Gastrocnemius medialis (tissue), 4 donors: ENCODE results near the gene PRKCE. TPM values are rescaled to one million over a fixed set of nuclear protein-coding genes. Genes with fewer than 3 reads are reported as not detected.

Experiments used
- ATAC-seq, 2 donors: fragments of 150-250 bp; one replicate each; pipeline ENCODE4 v1.9.1; 2016
- DNase-seq, 2 donors: peaks; one replicate each; pipeline ENCODE4 v3.0.0-alpha.2; 2019
- H3K27ac ChIP-seq, 4 donors: fragments of 200-600 bp; sonication (generic); 1 replicate in 1 of 4; 2 replicates in 3 of 4; pipeline ENCODE4 v1.5.1; 2016 to 2018; ENCODE audit warnings: mild to moderate bottlenecking in 2 of 4, moderate library complexity in 1 of 4
- H3K27me3 ChIP-seq, 3 donors: fragments of 200-600 bp; sonication (generic) in 2 of 3; 1 replicate in 1 of 3; 2 replicates in 2 of 3; pipeline versions ENCODE4 v1.5.1 to v1.6.0; 2016 to 2019; ENCODE audit warnings: mild to moderate bottlenecking in 1 of 3, moderate library complexity in 1 of 3
- H3K36me3 ChIP-seq, 2 donors: fragments of 200-600 bp; sonication (generic) in 1 of 2; one replicate each; pipeline ENCODE4 v1.5.1; 2017 to 2018
- H3K4me1 ChIP-seq, 2 donors: fragments of 200-600 bp; sonication (generic) in 1 of 2; one replicate each; pipeline ENCODE4 v1.5.1; 2016 to 2017; ENCODE audit warnings: mild to moderate bottlenecking in 2 of 2
- H3K4me3 ChIP-seq, 4 donors: fragments of 200-600 bp; sonication (generic) in 3 of 4; 1 replicate in 1 of 4; 2 replicates in 3 of 4; pipeline ENCODE4 v1.5.1; 2016 to 2019; ENCODE audit warnings: mild to moderate bottlenecking in 2 of 4
- H3K9me3 ChIP-seq, 3 donors: fragments of 200-600 bp; sonication (generic) in 2 of 3; 1 replicate in 1 of 3; 2 replicates in 2 of 3; pipeline ENCODE4 v1.5.1; 2016 to 2019
- CTCF ChIP-seq, 5 experiments: fragments of 450-650 bp in 3 of 5; fragments of 200-600 bp in 2 of 5; sonication (generic) in 2 of 5; IDR thresholded peaks in 4 of 5; conservative IDR thresholded peaks in 1 of 5; 1 replicate in 4 of 5; 2 replicates in 1 of 5; pipeline ENCODE4 v1.5.1; 2016 to 2019; ENCODE audit warnings: antibody characterized with exemption in 5 of 5, mild to moderate bottlenecking in 3 of 5, moderate library complexity in 3 of 5
- POLR2A ChIP-seq, 2 donors: fragments of 450-650 bp; IDR thresholded peaks; one replicate each; pipeline ENCODE4 v1.6.1; 2017; ENCODE audit warnings: antibody characterized with exemption in 2 of 2, mild to moderate bottlenecking in 2 of 2, moderate library complexity in 2 of 2
- in situ Hi-C, 4 donors: fragments of 200-750 bp; cut with MboI; loops; one replicate each; pipeline versions ENCODE4 v1.15.0 to v1.8.0; 2017; ENCODE audit warnings: low sequenced_read_pairs in 4 of 4
- intact Hi-C: fragments of 100-400 bp; cut with DNase I; formaldehyde crosslinking; loops from one replicate; pipeline ENCODE4 v1.15.1; 2023; ENCODE audit warnings: low total_unique reads
- total RNA-seq, 4 donors: library from RNA; depleted of rRNA; stranded (reverse); fragments of >200 nt; gene quantifications; one replicate each; pipeline versions ENCODE4 v1.1.0 to v1.2.3, GENCODE V29; 2016

Gene PRKCE
- total RNA-seq, 4 donors from 2014 or later, result 5.8 to 28.9 (median 11.8) TPM

- Histone ChIP-seq H3K9me3 (no peaks in the 10 kb centered on the region), H3K27me3 (no peaks in the 10 kb centered on the region), H3K4me3 (no peak overlapping the region), H3K36me3 (no peaks in the 10 kb centered on the region), H3K27ac (no peak overlapping the region), H3K4me1 (peaks cover 0 to 18% of the 10 kb centered on the region in 2 donors)
- intact Hi-C loops (no loop called here), in situ Hi-C loops (loop anchor here (25.0 kb wide), 1 partner anchor 649 kb away; no protein-coding TSS in a partner anchor)
- DNase-seq (no peak), ATAC-seq (no peak)
- TF ChIP-seq CTCF (IDR thresholded peaks at IDR 0.05 in 4 of 5, conservative IDR thresholded peaks at IDR 0.05 in 1 of 5) (no peak), POLR2A (IDR thresholded peaks at IDR 0.05) (no peak)
Measured at GRCh38 chr2:45987856-45988255, 336.4 kb downstream of the PRKCE start.

DNA sequence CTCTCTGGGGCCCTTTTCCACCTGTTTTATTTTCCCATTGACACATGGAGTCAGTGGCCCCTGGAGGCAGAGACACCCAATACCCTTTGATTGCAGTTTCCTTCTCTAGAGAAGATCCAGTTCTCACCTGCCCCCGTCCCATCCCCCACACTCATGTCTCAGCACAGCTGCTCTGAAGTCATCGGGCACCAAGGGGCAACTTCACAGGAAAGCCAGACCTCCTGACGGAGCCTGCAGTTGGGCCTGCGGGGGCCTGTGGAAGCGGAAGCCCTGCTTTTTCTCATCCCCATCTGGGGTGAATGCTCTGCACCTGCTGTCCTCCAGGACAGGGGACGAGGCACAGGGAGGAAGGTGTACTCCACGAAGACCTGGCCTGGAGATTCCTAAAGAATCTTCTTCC, 337.4 kb downstream of the PRKCE start:
- intact Hi-C loops, result no loop called here

GRCh38 chr2:45990131-45990530, 338.7 kb downstream of the PRKCE start:
- in situ Hi-C loops, result loop anchor here (10.0 to 25.0 kb wide), 2 partner anchors 375 to 647 kb away; no protein-coding TSS in a partner anchor
- peaks cover 8 to 24% of the 10 kb centered on the region in 2 donors for H3K4me1 ChIP-seq

More for the DNA sequence above, 337.4 kb downstream of the PRKCE start:
- ATAC-seq, result no peak
- H3K27me3 ChIP-seq, result no peaks in the 10 kb centered on the region
- no peak for DNase-seq
- H3K9me3 ChIP-seq, result no peaks in the 10 kb centered on the region
- no peak overlapping the region for H3K27ac ChIP-seq
- peaks cover 8 to 24% of the 10 kb centered on the region in 2 donors for H3K4me1 ChIP-seq
- H3K4me3 ChIP-seq, result no peak overlapping the region
- in situ Hi-C loops, result loop anchor here (25.0 kb wide), 1 partner anchor 648 kb away; no protein-coding TSS in a partner anchor
- TF ChIP-seq CTCF (IDR thresholded peaks at IDR 0.05 in 4 of 5, conservative IDR thresholded peaks at IDR 0.05 in 1 of 5), result no peak
- no peak for TF ChIP-seq POLR2A (IDR thresholded peaks at IDR 0.05)
- no peaks in the 10 kb centered on the region for H3K36me3 ChIP-seq

DNA sequence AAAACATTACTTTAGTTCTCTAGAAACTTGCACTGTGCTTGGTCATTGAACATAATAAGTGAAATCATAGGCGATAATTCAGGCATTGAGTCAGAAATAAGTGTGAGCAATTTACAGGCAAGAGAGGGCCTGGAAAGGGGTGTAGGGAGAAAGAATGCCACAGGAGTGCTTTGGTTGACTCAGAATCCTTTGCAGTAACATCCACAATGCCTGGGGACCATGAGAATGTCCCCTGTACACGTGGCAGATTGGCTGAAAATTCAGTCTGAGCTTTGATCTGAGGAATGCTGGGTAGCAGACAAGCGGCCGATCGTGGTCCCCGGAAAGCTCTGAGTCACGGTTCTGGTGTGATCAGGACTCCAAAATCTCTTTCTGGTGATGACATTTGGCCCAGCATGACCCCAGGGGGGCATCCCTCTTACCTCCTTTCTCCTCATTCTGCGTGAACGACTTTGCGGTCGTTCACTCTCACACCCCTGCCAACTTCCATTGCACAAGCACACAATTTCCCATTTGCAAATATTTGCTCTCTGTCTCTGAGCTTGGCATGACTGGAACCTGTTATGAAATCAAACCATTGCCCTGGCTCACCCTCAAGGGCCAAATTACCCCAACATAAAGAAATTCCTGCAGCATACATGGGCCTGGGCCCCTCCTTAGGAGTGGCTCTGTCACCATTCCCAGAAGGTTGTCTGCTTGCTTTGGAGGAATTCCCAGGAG, 340.7 kb downstream of the PRKCE start:
- Histone ChIP-seq H3K9me3 (no peaks in the 10 kb centered on the region), H3K4me3 (no peak overlapping the region), H3K36me3 (no peaks in the 10 kb centered on the region), H3K27me3 (no peaks in the 10 kb centered on the region), H3K27ac (no peak overlapping the region), H3K4me1 (peaks cover 8 to 24% of the 10 kb centered on the region in 2 donors)
- in situ Hi-C loops (loop anchor here (10.0 to 25.0 kb wide), 2 partner anchors 373 to 645 kb away; no protein-coding TSS in a partner anchor), intact Hi-C loops (loop anchor here (5.0 to 10.0 kb wide), 2 partner anchors 660 to 883 kb away; no protein-coding TSS in a partner anchor)
- ATAC-seq (peak in 1 of 2 donors; percentile 67), DNase-seq (peak in 1 of 2 donors; percentile 68)
- TF ChIP-seq CTCF (IDR thresholded peaks at IDR 0.05 in 4 of 5, conservative IDR thresholded peaks at IDR 0.05 in 1 of 5), result no peak
- TF ChIP-seq POLR2A (IDR thresholded peaks at IDR 0.05), result no peak

More at GRCh38 chr2:45990131-45990530, 338.7 kb downstream of the PRKCE start:
- no peaks in the 10 kb centered on the region for H3K9me3 ChIP-seq
- intact Hi-C loops, result loop anchor here (5.0 to 10.0 kb wide), 2 partner anchors 662 to 885 kb away; no protein-coding TSS in a partner anchor
- ATAC-seq (no peak), DNase-seq (no peak)
- H3K27ac ChIP-seq, result no peak overlapping the region
- H3K27me3 ChIP-seq, result no peaks in the 10 kb centered on the region
- H3K36me3 ChIP-seq, result no peaks in the 10 kb centered on the region
- TF ChIP-seq POLR2A (IDR thresholded peaks at IDR 0.05) (no peak), CTCF (IDR thresholded peaks at IDR 0.05 in 4 of 5, conservative IDR thresholded peaks at IDR 0.05 in 1 of 5) (no peak)
- no peak overlapping the region for H3K4me3 ChIP-seq
